Measurements from ENCODE around the gene TRAK1.

TRAK1 gene

GRCh38 chr3:42067326-42067725 is 23.8 kb upstream of the TRAK1 start:
- no peak for DNase-seq

GRCh38 chr3:42068303-42069088 is 22.7 kb upstream of the TRAK1 start:
- no peak for DNase-seq

GRCh38 chr3:42070089-42070488 is 21.1 kb upstream of the TRAK1 start:
- no peak for DNase-seq

GRCh38 chr3:42070524-42070923 is 20.6 kb upstream of the TRAK1 start:
- DNase-seq = no peak

GRCh38 chr3:42071904-42072812 is 19.0 kb upstream of the TRAK1 start:
- no peak for DNase-seq

- no peak for DNase-seq
Measured at GRCh38 chr3:42072831-42073301, 18.3 kb upstream of the TRAK1 start.

GRCh38 chr3:42077785-42078184 is 13.4 kb upstream of the TRAK1 start:
- no peak for DNase-seq

- DNase-seq = no peak
Measured at GRCh38 chr3:42078677-42079076, 12.5 kb upstream of the TRAK1 start.

GRCh38 chr3:42079701-42080452 is 11.3 kb upstream of the TRAK1 start:
- no peak for DNase-seq

- DNase-seq = no peak
Measured at GRCh38 chr3:42080453-42080872, 10.7 kb upstream of the TRAK1 start.

GRCh38 chr3:42081838-42082473 is 9.2 kb upstream of the TRAK1 start:
- DNase-seq = no peak

GRCh38 chr3:42084586-42084985 is 6.6 kb upstream of the TRAK1 start:
- DNase-seq = no peak

GRCh38 chr3:42085641-42086376 is 5.3 kb upstream of the TRAK1 start:
- no peak for DNase-seq

GRCh38 chr3:42088803-42089530 is 2.2 kb upstream of the TRAK1 start:
- DNase-seq = no peak

- no peak for DNase-seq
Measured at GRCh38 chr3:42092006-42092405, 849 bp downstream of the TRAK1 start.

GRCh38 chr3:42094128-42094527 is 3.0 kb downstream of the TRAK1 start:
- no peak for DNase-seq

GRCh38 chr3:42094691-42095391 is 3.7 kb downstream of the TRAK1 start:
- DNase-seq = no peak

- no peak for DNase-seq
Measured at GRCh38 chr3:42095540-42095939, 4.4 kb downstream of the TRAK1 start.

GRCh38 chr3:42096796-42097565 is 5.8 kb downstream of the TRAK1 start:
- DNase-seq = no peak

GRCh38 chr3:42097566-42097946 is 6.4 kb downstream of the TRAK1 start:
- DNase-seq = no peak
